Measurements from ENCODE around the gene CRHBP.

The CRHBP gene

GRCh38 chr5:77016962-77017361 lies 64.1 kb downstream of the CRHBP start:
- no peak for DNase-seq
- Mint-ChIP-seq H3K36me3 (ENCODE audit: low read depth) (no peaks in the 10 kb centered on the region), H3K4me1 (ENCODE audit: low read depth) (peaks cover 5% of the 10 kb centered on the region), H3K27me3 (peaks cover 19% of the 10 kb centered on the region), H3K4me3 (no peak overlapping the region), H3K9me3 (no peaks in the 10 kb centered on the region), H3K27ac (no peak overlapping the region)

- no peak overlapping the region for H3K4me3 Mint-ChIP-seq
- H3K27ac Mint-ChIP-seq = no peak overlapping the region
- H3K36me3 Mint-ChIP-seq (ENCODE audit: low read depth) = no peaks in the 10 kb centered on the region
- peaks cover 22% of the 10 kb centered on the region for H3K27me3 Mint-ChIP-seq
- H3K9me3 Mint-ChIP-seq = no peaks in the 10 kb centered on the region
- no peak for DNase-seq
- H3K4me1 Mint-ChIP-seq (ENCODE audit: low read depth) = peaks cover 3% of the 10 kb centered on the region
Measured at GRCh38 chr5:77017668-77018067, 64.8 kb downstream of the CRHBP start.
